Urothelium cell line (cell line): Measurements from ENCODE around the gene MTA1.

ENCODE experiments used
- DNase-seq: peaks from one replicate; pipeline ENCODE4 v3.0.0; 2011; ENCODE audit warnings: low spot score, mixed read lengths
- FAIRE-seq: peaks from 2 replicates; lab custom pipeline; 2011; peaks lifted over from hg19 to GRCh38; lab: Jason Lieb, UNC

MTA1 gene

GRCh38 chr14:105419195-105420091, at the start of gene MTA1:
MTA1 (plus strand) TSS chr14:105419827; CDS start chr14:105420036, 209 bp downstream.
- DNase-seq (peak; percentile 73), FAIRE-seq (no peak)

DNA sequence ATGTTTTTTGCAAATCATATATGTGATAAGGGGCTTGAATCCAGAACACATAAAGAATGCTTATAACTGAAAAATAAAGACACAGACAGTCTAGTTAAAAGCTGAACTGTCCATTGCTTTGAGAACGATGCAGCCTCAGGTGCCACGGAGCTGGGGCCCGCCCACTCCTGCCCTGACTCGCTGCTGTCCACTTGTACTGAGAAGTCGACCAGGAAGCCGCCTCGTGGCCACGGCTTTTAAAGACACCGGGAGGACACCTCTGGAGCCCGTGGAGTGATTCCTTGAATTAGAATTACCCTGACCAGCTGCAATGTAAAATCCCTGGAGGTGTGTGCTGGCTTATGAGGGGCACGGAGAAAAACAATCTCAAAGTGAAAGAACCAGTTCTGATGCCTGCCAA, 45.2 kb upstream of the MTA1 start:
- FAIRE-seq: no peak
- no peak for DNase-seq

GRCh38 chr14:105375635-105376057, 44.0 kb upstream of the MTA1 start:
- FAIRE-seq (no peak), DNase-seq (no peak)

DNA sequence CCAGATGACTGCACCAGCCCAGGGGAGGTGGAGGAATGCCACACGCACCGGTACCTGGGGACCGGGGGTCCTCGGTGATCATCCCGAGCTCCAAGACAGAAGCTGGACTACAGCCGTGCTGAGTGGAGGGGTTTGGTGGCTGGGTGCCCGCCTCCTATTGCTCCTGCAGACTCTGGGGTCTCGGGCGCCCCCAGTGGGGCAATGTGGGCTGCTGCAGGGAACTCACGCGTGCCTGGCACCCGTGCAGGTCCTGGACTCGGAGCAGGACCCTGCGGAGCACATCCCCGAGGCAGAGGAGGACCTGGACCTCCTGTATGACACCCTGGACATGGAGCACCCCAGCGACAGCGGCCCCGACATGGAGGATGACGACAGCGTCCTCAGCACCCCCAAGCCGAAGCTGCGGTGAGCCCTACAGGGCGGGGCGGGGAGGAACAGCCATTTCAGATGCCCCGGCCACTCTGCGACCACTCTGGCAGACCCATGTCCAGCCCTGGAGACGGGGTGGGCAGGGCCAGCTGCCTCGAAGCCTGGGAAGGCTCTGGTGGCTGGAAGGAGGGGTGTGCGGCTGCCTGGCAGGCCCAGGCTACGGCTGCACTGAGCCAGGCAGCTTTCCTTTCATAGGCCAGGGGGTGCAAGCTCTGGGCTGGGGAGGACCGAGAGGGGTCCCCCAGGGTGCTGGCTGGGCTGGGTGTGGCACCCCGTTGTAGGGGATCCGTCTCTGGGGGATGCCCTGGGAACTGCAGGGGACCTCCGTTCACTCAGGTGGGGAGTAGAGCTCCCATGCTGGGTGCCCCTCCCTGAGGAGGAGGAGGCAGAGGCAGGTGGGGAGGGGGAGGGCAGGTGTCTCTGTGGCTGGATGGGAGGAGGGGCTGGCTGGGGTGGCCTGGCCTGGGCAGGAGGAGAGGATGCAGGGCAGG, 42.8 kb upstream of the MTA1 start:
- DNase-seq (no peak), FAIRE-seq (no peak)

GRCh38 chr14:105377555-105378182, 42.0 kb upstream of the MTA1 start:
- FAIRE-seq (no peak), DNase-seq (no peak)

GRCh38 chr14:105378199-105378598, 41.4 kb upstream of the MTA1 start:
- FAIRE-seq (no peak), DNase-seq (no peak)

DNA sequence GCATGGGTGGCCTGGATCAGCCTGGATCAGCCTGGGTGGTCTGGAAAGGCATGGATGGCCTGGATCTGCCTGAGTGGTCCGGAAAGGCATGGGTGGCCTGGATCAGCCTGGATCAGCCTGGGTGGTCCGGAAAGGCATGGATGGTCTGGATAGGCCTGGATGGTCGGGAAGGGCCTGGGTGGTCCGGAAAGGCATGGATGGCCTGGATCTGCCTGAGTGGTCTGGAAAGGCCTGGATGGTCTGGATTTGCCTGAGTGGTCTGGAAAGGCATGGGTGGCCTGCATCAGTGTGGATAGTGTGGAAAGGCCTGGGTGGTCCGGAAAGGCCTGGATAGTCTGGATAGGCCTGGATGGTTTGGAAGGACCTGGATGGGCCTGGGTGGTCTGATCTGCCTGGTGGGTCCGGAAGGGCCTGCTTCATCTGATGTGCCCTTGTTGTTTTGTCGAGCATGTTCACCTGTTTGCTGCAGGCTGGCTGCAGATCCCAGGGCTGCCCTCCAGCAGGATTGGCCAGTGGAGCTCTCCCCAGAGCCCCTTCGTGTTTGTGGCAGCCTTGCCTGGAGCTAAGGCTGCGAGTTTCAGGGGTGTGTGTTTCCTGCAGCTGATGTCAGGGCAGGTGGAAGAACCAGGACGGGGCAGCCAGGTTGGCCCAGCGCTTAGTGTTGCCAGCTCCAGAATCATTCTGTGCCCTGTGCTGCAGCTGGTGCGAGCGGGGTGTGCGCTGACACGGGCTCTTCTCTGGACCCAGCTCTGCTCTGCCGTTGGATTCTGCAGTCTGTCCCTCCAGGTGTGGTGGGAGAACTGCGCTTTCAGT, 40.5 kb upstream of the MTA1 start:
- FAIRE-seq: no peak
- DNase-seq: no peak

- FAIRE-seq (no peak), DNase-seq (no peak)
Observed at GRCh38 chr14:105379946-105380345, 39.7 kb upstream of the MTA1 start.

DNA sequence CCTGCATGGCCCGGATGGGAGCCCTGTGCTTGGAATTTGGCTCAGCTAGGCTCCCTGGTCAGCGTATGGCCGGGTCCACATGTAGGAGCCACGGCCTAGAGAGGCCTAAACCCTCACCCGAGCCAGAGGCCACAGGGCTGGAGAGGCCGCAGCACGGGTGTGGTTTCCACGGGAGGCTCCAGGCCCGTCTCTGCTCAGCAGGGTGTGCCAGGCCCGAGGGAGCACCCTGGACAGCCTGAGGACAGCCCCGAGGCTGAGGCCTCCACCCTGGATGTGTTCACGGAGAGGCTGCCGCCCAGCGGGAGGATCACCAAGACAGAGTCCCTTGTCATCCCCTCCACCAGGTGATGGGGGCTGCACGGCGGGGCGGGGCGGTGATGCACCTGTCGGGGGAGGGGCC, 38.9 kb upstream of the MTA1 start:
- FAIRE-seq: no peak
- no peak for DNase-seq

- DNase-seq (no peak), FAIRE-seq (no peak)
Observed at GRCh38 chr14:105381446-105382342, 37.9 kb upstream of the MTA1 start.

GRCh38 chr14:105382343-105383082, 37.1 kb upstream of the MTA1 start:
- DNase-seq (no peak), FAIRE-seq (no peak)

DNA sequence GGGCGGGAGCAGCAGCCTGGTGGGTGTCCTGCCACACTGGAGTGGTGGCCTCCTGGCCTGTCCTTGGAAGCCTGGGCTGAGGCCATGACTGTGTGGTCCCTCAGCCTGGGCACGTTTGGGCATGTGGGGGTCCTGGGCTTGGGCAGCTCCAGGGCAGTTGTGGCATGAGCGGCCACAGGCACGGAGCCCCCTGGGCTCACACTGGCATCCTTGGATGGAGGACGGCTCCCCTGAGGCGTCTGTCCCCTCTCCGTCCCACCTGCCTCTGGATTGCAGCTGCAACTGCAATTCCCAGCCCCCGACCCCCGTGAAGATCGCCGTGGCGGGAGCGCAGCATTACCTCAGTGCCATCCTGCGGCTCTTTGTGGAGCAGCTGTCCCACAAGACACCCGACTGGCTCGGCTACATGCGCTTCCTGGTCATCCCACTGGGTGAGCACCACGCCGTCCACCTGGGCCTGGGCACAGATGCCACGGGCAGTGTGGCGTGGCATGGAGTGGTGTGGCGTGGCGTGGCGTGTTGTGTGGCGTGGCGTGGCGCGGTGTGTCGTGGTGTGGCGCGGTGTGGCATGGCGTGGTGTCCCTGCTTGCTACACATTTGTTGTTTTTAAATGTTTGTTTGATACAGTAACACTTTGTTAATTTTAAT, 36.4 kb upstream of the MTA1 start:
- FAIRE-seq: no peak
- no peak for DNase-seq

- no peak for DNase-seq
- no peak for FAIRE-seq
Observed at GRCh38 chr14:105384041-105384557, 35.5 kb upstream of the MTA1 start.

GRCh38 chr14:105384605-105385321, 34.9 kb upstream of the MTA1 start:
- FAIRE-seq (no peak), DNase-seq (no peak)

GRCh38 chr14:105385322-105385637, 34.3 kb upstream of the MTA1 start:
- DNase-seq: no peak
- FAIRE-seq: no peak

DNA sequence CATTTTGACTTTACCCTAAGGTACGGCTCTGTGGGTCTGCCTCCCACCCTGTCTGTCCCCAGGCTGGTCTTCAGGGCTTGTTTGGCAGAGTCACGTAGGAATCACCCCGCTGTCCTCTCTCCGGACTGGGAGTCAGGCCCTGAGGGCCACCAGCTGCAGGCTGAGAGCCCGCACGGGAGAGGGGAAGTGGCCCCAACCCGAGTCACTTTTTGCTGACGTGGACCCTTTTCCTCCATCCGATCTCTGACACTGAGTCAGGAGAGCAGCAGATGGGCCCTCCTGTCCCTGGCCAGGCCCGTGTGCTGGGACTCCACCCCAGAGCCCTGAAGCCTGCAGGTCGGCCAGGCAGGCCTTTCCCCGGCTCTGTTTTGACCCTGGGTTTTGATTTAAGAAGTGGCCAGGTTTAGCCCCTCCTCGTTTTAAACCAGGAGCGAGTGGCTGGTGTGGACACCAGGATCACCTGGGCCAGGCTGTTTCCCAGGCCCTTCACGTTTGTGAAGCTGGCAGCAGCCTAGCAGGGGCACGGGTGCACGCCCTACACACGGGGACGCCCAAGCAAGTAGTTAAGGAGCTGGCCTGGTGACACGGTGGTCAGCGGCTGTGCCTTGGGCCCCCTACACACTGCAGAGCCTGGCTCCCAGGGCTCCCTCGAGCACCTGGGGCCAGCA, 33.8 kb upstream of the MTA1 start:
- DNase-seq (no peak), FAIRE-seq (no peak)
